Adrenal gland (tissue), 12 donors: ENCODE results near the gene CDH4. TPM values are rescaled to one million over a fixed set of nuclear protein-coding genes. Genes with fewer than 3 reads are reported as not detected.
A peak's percentile ranks its signal among the peaks of the same experiment; 100 is the strongest.

Experiments used
- DNase-seq, 7 donors: peaks; one replicate each; pipeline ENCODE4 v3.0.0-alpha.2; 2019 to 2020
- H3K27ac ChIP-seq, 5 donors: fragments of 200-600 bp; sonication (generic) in 4 of 5; 1 replicate in 3 of 5; 2 replicates in 2 of 5; pipeline versions ENCODE4 v1.5.1 to v1.8.0; 2016 to 2020; ENCODE audit warnings: mild to moderate bottlenecking in 1 of 5
- H3K27me3 ChIP-seq: fragments of 200-600 bp; 2 replicates; pipeline ENCODE4 v1.8.0; 2021
- H3K36me3 ChIP-seq, 2 donors: fragments of 200-600 bp; replicated peaks in 1 of 2; 1 replicate in 1 of 2; 2 replicates in 1 of 2; pipeline versions ENCODE4 v1.5.1 to v1.8.0; 2018 to 2022
- H3K4me1 ChIP-seq, 2 donors: fragments of 200-600 bp; replicated peaks in 1 of 2; 1 replicate in 1 of 2; 2 replicates in 1 of 2; pipeline versions ENCODE4 v1.5.1 to v1.8.0; 2018 to 2021
- H3K4me3 ChIP-seq, 4 donors: fragments of 200-600 bp; sonication (generic) in 3 of 4; one replicate each; pipeline ENCODE4 v1.5.1; 2016 to 2018
- H3K9me3 ChIP-seq, 3 donors: fragments of 200-600 bp; sonication (generic) in 1 of 3; replicated peaks in 1 of 3; 1 replicate in 2 of 3; 2 replicates in 1 of 3; pipeline versions ENCODE4 v1.5.1 to v1.8.0; 2016 to 2021
- POLR2A ChIP-seq, 2 donors: fragments of 450-650 bp; IDR thresholded peaks; one replicate each; pipeline ENCODE4 v1.6.1; 2017; ENCODE audit warnings: antibody characterized with exemption in 2 of 2, mild to moderate bottlenecking in 2 of 2, moderate library complexity in 1 of 2
- WGBS, 4 donors: extraction: QIAGEN DNeasy Blood & Tissue Kit in 2 of 4; methylation state at CpG; one replicate each; pipeline versions ENCODE4 v1.1.5 to v1.1.7; 2013 to 2017; 5-methylcytosine and 5-hydroxymethylcytosine counted together
- intact Hi-C, 2 donors: fragments of 100-400 bp; cut with DNase I; formaldehyde crosslinking; loops; one replicate each; pipeline versions ENCODE4 v1.14.1 to v1.15.0; 2022 to 2023
- polyA plus RNA-seq, 3 donors: library from polyadenylated mRNA; stranded (reverse); fragments of 200-250 nt in 2 of 3; fragments of 350-450 nt in 1 of 3; fragmentation: Illumina TruSeq in 1 of 3; extraction: RNeasy Lipid Tissue Mini Kit (QIAGEN cat#74804) in 1 of 3; gene quantifications; one replicate each; pipeline ENCODE4 v1.2.3, GENCODE V29; 2013 to 2014
- total RNA-seq, 9 donors: library from RNA; depleted of rRNA in 4 of 9; stranded (reverse); fragments of >200 nt in 4 of 9; fragments of 120-200 nt in 1 of 9; fragmentation: NEBNext Ultra II Directional in 1 of 9; extraction: Animal tissue kit (Norgen Biotek cat#: 25700) in 1 of 9; gene quantifications; one replicate each; pipeline versions ENCODE4 v1.1.0 to v1.2.4, GENCODE V29; 2013 to 2023
- TF ChIP-seq, protein P1 (sequence below), 6 experiments: fragments of 450-650 bp in 4 of 6; fragments of 200-600 bp in 2 of 6; sonication (generic) in 1 of 6; IDR thresholded peaks; 1 replicate in 5 of 6; 2 replicates in 1 of 6; pipeline versions ENCODE4 v1.5.1 to v1.8.0; 2016 to 2021; ENCODE audit warnings: antibody characterized with exemption in 6 of 6, mild to moderate bottlenecking in 2 of 6, moderate library complexity in 1 of 6
- donor health status: healthy with polysubstance abuse.
- donor health status: Bipolar disorder and iron deficiency.
- donor health status: DM: yes; HTN: yes; CAD: no.
- donor health status: DM: no; HTN: no; CAD: no.
- donor health status: DM: no; HTN: no; CAD: no.
- donor health status: DM: yes; HTN: yes; CAD: no.

The CDH4 gene
- total and polyA plus RNA-seq, 12 donors = 0.08 to 0.53 (median 0.20) TPM; not detected in 3

DNA sequence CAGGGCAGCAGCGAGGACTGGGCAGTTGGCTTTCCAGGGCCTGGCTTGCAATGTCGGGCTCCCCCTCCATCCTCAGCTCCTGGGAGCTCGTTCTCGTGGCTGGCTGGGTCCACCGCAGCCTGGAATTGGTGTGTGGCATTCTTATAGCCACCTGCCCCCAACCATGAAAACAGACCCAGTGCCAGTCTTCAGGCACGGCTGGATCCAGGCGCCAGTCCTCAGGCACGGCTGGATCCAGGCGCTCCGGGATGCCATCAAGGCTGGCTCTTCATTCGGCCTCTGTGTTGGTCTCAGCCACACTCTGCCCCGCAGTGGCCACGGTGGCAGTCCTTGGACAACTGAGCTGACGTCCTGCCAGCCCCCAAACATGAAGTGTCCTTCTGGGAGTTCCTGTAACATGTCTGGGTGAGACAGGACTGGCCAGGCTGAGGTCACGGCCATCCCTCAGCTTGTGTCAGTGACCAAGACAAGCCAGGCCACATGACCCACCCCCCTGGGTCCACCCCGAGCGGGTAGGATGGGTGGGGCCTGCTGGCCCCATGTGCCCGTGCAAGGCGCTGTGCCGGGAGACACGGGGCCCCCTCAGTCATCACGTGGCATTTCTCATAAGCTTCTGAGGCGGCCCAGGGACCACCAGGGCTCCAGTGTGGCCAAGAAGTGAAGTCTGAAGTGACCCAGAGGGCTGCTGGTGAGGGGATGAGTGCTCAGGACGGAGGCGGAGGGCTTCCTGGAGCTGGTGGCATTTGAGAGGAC lies 714.6 kb downstream of the CDH4 start:
- Histone ChIP-seq H3K4me3 (no peak overlapping the region), H3K27me3 (no peaks in the 10 kb centered on the region), H3K27ac (no peak overlapping the region), H3K9me3 (no peaks in the 10 kb centered on the region), H3K4me1 (no peaks in the 10 kb centered on the region), H3K36me3 (no peaks in the 10 kb centered on the region)
- 59 to 75% (median 69%) methylated on average over 12 to 25 of the region's 25 CpGs for WGBS, 4 donors
- intact Hi-C loops = no loop called here
- TF ChIP-seq, protein P1, sequence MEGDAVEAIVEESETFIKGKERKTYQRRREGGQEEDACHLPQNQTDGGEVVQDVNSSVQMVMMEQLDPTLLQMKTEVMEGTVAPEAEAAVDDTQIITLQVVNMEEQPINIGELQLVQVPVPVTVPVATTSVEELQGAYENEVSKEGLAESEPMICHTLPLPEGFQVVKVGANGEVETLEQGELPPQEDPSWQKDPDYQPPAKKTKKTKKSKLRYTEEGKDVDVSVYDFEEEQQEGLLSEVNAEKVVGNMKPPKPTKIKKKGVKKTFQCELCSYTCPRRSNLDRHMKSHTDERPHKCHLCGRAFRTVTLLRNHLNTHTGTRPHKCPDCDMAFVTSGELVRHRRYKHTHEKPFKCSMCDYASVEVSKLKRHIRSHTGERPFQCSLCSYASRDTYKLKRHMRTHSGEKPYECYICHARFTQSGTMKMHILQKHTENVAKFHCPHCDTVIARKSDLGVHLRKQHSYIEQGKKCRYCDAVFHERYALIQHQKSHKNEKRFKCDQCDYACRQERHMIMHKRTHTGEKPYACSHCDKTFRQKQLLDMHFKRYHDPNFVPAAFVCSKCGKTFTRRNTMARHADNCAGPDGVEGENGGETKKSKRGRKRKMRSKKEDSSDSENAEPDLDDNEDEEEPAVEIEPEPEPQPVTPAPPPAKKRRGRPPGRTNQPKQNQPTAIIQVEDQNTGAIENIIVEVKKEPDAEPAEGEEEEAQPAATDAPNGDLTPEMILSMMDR (IDR thresholded peaks at IDR 0.05) = no peak
- TF ChIP-seq POLR2A (IDR thresholded peaks at IDR 0.05) = peak in 1 of 2 donors; percentile 11
- peak; percentile 34 to 83 (median 65) for DNase-seq

DNA sequence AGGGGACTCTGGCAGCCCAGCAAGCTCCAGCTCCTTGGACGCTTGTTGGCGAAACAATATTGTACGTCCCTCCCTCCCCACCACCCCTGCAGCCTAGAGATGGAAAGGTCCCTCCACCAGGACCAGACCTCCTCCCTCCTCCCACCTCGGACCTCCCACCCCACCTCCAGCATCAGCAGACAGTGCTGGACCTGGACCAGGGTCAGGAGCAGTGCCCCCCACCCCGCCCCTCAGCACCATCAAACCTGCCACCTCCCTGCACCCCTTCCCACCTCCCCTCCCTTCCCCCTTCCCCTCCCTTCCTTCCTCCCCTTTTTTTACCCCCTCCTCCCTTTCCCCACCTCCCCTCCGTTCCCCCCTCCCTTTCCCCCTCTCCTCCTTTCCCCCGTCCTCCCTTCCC lies 715.2 kb downstream of the CDH4 start:
- WGBS, 4 donors = 63 to 83% (median 74%) methylated on average over 2 to 7 of the region's 7 CpGs
- no peaks in the 10 kb centered on the region for H3K9me3 ChIP-seq
- intact Hi-C loops = no loop called here
- TF ChIP-seq, protein P1 (IDR thresholded peaks at IDR 0.05) = no peak
- TF ChIP-seq POLR2A (IDR thresholded peaks at IDR 0.05) = no peak
- H3K27me3 ChIP-seq = no peaks in the 10 kb centered on the region
- no peak overlapping the region for H3K4me3 ChIP-seq
- DNase-seq = peak in 3 of 7 donors; percentile 13 to 42 (median 17)
- H3K4me1 ChIP-seq = no peaks in the 10 kb centered on the region
- H3K36me3 ChIP-seq = no peaks in the 10 kb centered on the region
- no peak overlapping the region for H3K27ac ChIP-seq

DNA sequence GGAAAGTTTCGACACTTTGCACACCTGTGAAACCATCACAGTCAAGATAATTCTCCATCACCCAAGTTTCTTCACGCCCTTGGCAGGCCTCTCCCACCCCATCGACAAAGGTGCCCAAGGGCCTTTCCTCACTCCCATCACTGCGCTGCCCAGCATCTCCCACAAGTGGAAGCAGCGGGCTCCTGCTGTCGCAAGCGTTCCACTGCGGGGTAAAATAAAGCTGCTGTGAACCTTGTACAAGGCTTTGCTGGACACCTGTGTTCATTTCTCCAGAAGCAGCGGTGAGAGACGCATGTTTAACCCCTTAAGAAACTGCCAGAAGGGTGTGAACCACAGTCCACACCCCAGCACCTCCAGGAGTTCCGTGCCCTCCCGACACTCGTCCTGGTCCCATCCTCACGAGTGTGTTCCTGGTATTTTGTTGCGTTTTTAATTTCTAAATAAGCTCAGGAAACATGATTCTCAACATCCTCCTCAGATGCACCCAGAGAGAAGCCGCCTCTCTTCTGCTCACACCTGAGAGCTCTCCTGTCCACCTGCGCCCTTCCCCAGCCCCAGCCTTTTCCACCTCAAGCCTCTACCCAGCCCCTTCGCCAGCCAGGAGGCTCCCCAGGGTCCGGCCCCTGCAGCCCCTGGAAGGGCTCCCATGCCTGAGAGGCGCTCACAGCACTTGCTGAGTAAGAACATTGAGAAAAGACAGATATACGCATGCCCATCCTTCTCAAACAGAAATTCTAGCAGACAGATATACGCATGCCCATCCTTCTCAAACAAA lies 716.2 kb downstream of the CDH4 start:
- TF ChIP-seq, protein P1 (IDR thresholded peaks at IDR 0.05) = no peak
- TF ChIP-seq POLR2A (IDR thresholded peaks at IDR 0.05) = no peak
- Histone ChIP-seq H3K36me3 (no peaks in the 10 kb centered on the region), H3K27ac (no peak overlapping the region), H3K4me3 (no peak overlapping the region), H3K9me3 (no peaks in the 10 kb centered on the region), H3K27me3 (no peaks in the 10 kb centered on the region), H3K4me1 (no peaks in the 10 kb centered on the region)
- DNase-seq = peak in 2 of 7 donors; percentile 9 to 39
- WGBS, 4 donors = 82 to 87% (median 85%) methylated on average over 22 of the region's 22 CpGs
- intact Hi-C loops = no loop called here

DNA sequence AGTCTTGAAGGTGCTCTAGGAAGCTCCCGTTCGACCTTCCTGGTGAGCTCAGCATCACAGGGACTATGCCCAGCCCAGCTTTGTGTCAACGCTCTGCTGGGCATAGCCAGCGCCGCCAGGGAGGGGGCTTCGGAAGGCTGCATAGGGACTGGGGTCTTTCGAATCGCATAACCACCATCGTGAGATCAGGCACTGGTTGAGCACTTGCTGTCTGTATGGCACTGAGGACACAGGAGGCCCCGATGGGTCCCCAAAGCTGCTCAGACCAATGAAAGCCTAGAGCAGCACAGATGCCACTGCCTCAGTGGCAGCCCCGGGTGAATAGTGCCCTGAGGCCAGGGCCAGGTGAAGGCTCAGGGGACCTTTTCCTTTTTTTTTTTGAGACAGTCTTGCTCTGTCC lies 716.9 kb downstream of the CDH4 start:
- Histone ChIP-seq H3K27ac (no peak overlapping the region), H3K4me3 (no peak overlapping the region), H3K4me1 (no peaks in the 10 kb centered on the region), H3K27me3 (no peaks in the 10 kb centered on the region), H3K9me3 (no peaks in the 10 kb centered on the region), H3K36me3 (peaks cover 0 to 2% of the 10 kb centered on the region in 2 donors)
- 83 to 88% (median 84%) methylated on average over 9 to 11 of the region's 11 CpGs for WGBS, 4 donors
- DNase-seq = peak in 2 of 7 donors; percentile 1 to 27
- intact Hi-C loops = no loop called here
- no peak for TF ChIP-seq POLR2A (IDR thresholded peaks at IDR 0.05)
- TF ChIP-seq, protein P1 (IDR thresholded peaks at IDR 0.05) = no peak
